Epithelial cell of esophagus (primary cell): Measurements from ENCODE around the gene QKI.

ENCODE experiments used
- DNase-seq: peaks from one replicate; pipeline ENCODE4 v3.0.0; 2010; ENCODE audit warnings: low read depth
- H3K4me3 ChIP-seq: 2 replicates; pipeline ENCODE4 v1.5.1; 2011; ENCODE audit warnings: mild to moderate bottlenecking, low read length, control low read depth
- CTCF ChIP-seq: IDR thresholded peaks from 2 replicates; pipeline ENCODE4 v1.5.1; 2011; ENCODE audit warnings: low read depth, mild to moderate bottlenecking, low read length, control low read depth, inconsistent platforms; ENCODE audit not compliant: insufficient read depth; ENCODE audit errors: missing control alignments

The QKI gene

GRCh38 chr6:163613668-163614067 lies 199.2 kb downstream of the QKI start:
- no peak overlapping the region for H3K4me3 ChIP-seq

GRCh38 chr6:163616452-163616851 lies 201.9 kb downstream of the QKI start:
- TF ChIP-seq CTCF, result no peak
- H3K4me3 ChIP-seq, result no peak overlapping the region
- no peak for DNase-seq

More at GRCh38 chr6:163613668-163614067, 199.2 kb downstream of the QKI start:
- DNase-seq, result no peak
- no peak for TF ChIP-seq CTCF

- H3K4me3 ChIP-seq, result no peak overlapping the region
- DNase-seq, result no peak
- no peak for TF ChIP-seq CTCF
These were observed 203.0 kb downstream of the QKI start for GRCh38 chr6:163617549-163617948.

- no peak for TF ChIP-seq CTCF
- DNase-seq, result no peak
- H3K4me3 ChIP-seq, result no peak overlapping the region
These were observed 205.6 kb downstream of the QKI start for GRCh38 chr6:163620101-163620500.

GRCh38 chr6:163620670-163621330 lies 206.3 kb downstream of the QKI start:
- DNase-seq, result no peak
- H3K4me3 ChIP-seq, result no peak overlapping the region
- TF ChIP-seq CTCF, result no peak

- TF ChIP-seq CTCF, result no peak
- no peak overlapping the region for H3K4me3 ChIP-seq
- DNase-seq, result no peak
These were observed 210.7 kb downstream of the QKI start for GRCh38 chr6:163625265-163625664.
